Erythroblast (primary cell): Measurements from ENCODE around the gene S100A7A.

Experiments used
- GATA1 ChIP-seq: IDR thresholded peaks from 2 replicates; pipeline ENCODE4 v1.6.1; 2011; ENCODE audit warnings: low read depth, mild to moderate bottlenecking, control low read depth, low read length, moderate library complexity
- POLR2A ChIP-seq: IDR thresholded peaks from 2 replicates; pipeline ENCODE4 v1.6.1; 2011; ENCODE audit warnings: mild to moderate bottlenecking, low read length

DNA sequence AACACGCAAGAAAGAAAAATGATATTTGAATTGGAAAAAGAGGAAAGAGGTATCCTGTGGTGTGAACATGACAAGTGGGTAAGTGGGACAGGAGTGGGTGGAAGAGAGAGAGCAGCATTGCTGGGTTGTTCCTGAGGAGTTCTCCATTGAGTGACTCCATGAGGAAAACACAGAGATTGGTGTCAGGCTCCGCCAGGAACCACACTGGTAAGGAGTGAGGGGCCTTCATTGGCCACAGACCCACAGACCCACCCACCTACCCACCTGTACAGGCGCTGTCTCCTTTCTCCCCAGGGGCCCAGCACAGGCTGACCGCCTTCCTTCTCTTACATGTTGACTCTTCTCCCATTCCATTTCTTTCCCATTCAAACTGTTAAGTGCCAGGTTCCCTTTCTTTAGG lies 20.9 kb downstream of the S100A7A start:
- TF ChIP-seq POLR2A (no peak), GATA1 (no peak)
